Dermis microvascular lymphatic vessel endothelial cell (primary cell): Measurements from ENCODE around the gene EIF5A2. TPM values are rescaled to one million over a fixed set of nuclear protein-coding genes. Genes with fewer than 3 reads are reported as not detected.
A peak's percentile ranks its signal among the peaks of the same experiment; 100 is the strongest.

ENCODE experiments used
- DNase-seq, 2 donors: peaks; one replicate each; pipeline versions ENCODE4 v3.0.0 to v3.0.0-alpha.2; 2010; ENCODE audit warnings: low read depth in 2 of 2
- total RNA-seq: library from RNA; depleted of rRNA; stranded (reverse); fragments of >200 nt; gene quantifications from 2 replicates; pipeline ENCODE4 v1.2.1, GENCODE V29; 2014

Gene EIF5A2
- total RNA-seq, 1 donor from 2014 or later = 3.7 TPM

DNA sequence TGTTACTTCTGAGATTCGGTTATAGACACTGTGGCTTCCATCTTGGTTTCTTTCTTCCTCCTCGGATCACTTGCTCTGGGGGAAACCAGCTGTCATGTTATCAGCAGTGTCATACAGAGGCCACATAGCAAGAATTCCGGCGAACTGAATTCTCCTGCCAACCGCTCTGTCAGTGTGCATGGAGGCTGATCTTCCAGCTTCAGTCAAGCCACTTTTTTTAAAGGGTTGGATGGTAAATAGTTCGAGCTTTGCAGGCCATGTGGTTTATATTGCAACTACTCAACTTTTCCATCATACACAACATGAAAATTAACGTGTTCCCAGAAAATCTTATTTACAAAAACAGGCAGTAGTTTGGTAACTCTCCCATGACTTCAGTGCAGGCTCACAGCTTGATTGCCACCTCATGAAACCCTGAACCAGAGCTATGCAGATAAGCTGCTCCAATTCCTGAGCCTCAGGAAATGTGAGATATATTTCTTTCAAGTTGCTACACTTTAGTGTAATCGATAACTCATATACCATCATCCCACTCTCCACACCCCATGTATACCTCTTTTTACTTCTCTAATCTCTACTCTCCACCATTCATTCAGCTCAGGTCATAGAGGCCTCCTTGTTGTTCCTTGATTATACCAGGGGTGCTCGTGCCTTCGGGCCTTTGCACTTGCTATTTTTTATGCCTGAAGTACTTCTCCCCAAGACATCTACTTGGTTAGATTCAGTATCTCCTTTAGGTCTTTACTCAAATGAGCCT is 45.6 kb downstream of the EIF5A2 start:
- no peak for DNase-seq

DNA sequence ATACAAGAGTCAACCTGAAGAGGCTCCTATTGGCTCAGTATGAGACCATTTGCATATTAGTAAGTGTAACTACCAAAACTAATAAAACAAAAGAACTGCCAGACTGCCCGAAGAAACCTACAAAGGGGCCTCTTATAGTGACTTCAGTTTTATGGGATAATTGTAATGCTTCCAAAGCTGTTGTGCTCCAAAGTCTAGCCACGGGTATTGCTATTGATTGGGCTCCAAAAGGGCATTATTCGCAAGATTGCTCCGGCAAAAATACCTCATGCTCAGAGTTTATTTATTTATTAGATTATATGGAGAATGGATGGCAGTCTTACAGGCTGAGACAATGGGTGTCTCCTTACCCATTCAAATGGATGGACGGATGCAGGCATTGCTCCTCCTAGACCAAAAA is 49.8 kb downstream of the EIF5A2 start:
- no peak for DNase-seq

DNA sequence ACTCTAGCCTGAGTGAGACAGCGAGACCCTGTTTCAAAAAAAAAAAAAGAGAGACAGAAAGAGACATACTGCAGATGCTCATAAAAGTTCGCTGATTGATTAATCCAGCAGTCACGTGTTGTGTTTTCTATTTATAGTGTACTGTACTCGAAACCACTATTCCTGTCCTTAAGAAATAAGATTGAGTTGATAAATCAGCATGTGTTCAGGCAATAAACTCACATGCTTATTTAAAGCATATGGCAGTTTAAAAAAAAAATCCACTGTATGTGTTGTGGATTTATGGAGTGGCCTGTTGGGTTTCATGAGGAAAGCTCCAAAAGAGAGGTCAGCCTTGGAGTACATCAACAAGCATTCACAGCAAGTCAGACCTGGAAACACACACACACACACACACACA is 56.1 kb downstream of the EIF5A2 start:
- no peak for DNase-seq

DNA sequence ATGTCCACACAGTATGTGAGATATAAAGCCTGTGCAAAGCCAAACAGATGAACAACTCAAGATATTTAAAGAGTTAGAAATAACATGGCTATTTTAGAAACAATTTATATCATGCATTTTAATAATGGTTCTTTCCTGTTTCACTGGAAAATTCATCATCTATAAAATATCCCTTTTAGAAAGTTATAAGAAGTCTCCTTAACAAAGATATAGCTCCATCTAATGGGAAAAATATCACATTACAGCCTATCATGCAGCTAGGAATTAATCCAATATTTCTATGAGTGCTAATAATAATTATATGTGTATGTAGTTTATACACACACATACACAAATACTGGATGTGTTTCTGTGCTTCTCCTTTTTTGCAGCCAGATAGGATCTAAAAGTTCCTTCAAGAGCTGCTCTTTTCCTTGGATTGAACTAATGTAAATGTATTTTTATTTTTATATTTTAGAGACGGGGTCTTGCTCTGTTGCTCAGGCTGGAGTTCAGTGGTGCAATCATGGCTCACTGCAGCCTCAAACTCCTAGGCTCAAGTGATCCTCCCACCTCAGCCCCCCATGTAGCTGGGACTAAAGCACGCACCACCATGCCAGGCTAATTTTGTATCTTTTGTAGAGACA is 60.0 kb downstream of the EIF5A2 start:
- DNase-seq = peak; percentile 23 to 40

DNA sequence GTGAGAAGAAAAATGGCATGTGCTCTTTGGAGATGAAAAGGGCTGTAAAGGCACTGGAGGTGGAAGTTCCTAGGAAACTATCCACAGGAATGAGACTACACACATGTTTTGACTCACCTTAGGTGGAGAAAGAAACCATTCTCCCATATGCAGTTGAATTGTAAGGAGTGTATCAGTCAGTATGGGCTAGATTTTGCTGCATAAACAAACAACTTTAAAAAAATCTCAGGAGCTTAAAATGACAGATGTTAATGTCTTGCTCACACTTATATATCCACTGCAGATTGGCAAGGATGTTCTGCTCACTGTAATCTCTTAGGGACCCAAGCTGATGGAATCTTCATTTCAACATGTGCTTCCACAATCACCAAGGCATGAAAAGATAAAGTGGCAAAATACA is 64.1 kb downstream of the EIF5A2 start:
- DNase-seq = no peak

DNA sequence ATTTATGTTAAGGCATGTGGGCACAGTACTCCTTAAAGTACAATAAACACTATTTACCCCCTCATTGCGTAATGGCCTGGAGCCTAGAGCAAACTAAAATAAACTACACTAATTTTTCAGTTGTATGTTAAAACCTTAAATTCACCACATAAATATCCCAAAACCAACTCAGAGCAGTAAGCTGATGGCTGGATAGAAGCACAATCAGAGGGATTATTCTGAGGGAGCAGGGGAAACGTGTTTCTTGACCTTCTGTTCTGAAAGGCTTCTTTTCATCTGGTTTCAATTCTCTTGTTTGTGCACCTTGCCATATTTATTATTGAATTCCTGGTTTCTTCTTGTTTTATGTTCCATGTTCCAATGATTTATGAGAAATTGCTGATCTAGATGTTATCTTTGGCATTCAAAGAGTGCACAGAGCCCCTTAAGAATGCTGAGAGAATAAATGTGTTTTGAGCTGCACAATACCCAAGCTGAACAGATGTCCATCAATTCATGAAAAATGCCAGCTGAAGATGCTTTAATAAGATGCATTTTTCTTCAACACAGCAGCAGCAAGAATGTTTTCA is 68.1 kb downstream of the EIF5A2 start:
- DNase-seq = peak in 1 of 2 donors; percentile 76

DNA sequence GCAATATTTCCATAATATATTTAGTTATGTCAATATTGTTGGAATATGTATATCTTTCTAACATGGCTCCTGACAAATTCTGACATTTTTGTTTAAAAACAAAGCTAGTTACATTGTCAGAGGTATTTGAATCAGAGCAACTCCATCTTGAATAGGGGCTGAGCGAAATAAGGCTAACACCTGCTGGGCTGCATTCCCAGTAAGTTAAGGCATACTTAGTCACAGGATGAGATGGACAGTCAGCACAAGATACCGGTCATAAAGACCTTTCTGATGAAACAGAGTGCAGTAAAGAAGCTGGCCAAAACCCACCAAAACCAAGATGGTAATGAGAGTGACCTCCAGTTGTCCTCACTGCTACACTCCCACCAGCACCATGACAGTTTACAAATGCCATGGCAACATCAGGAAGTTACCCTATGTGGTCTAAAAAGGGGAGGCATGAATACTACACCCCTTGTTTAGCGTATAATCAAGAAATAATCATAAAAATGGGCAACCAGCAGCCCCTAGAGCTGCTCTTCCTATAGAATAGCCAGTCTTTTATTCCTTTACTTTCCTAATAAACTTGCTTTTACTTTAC is 68.8 kb downstream of the EIF5A2 start:
- DNase-seq = no peak

Other genes with a start within 250 kb of the EIF5A2 start
- gene RPL22L1, start 38.4 kb downstream of the EIF5A2 start, total RNA-seq = 28.7 and 57.0 TPM in 2 replicates
- gene SLC2A2, start 118.1 kb upstream of the EIF5A2 start, total RNA-seq = not detected in 2 replicates